Measurements from ENCODE around the gene HRG. TPM values are rescaled to one million over a fixed set of nuclear protein-coding genes. Genes with fewer than 3 reads are reported as not detected.

Gene HRG
- total RNA-seq, 1 experiment from 2014 or later = not detected

- no peak for DNase-seq
- H3K23ac ChIP-seq (ENCODE audit: insufficient read length, low read depth, low read length) = no peak overlapping the region
Observed at GRCh38 chr3:186668426-186668825, 2.6 kb downstream of the HRG start.

More at GRCh38 chr3:186668426-186668825, 2.6 kb downstream of the HRG start:
- Histone ChIP-seq H3K79me1 (ENCODE audit: insufficient read depth, low read depth, low read length, poor library complexity, severe bottlenecking) (no peaks in the 10 kb centered on the region), H3K27me3 (ENCODE audit: insufficient read depth, low read length) (no peaks in the 10 kb centered on the region), H4K5ac (ENCODE audit: insufficient read length, low read depth, low read length) (no peak overlapping the region), H4K20me1 (ENCODE audit: control insufficient read depth, insufficient read depth, insufficient read length) (no peaks in the 10 kb centered on the region), H3K9me3 (ENCODE audit: control insufficient read depth, low read depth, low read length) (no peaks in the 10 kb centered on the region), H2BK120ac (ENCODE audit: low read depth, low read length, poor library complexity, severe bottlenecking) (no peak overlapping the region), H2AFZ (ENCODE audit: low read length) (no peak overlapping the region), H4K8ac (replicated peaks; ENCODE audit: insufficient read length, low read depth, low read length) (no peak overlapping the region), H2AK5ac (ENCODE audit: insufficient read length, low read length) (no peak overlapping the region), H3K9ac (ENCODE audit: extremely low read depth, insufficient read length, low read length) (no peak overlapping the region), H4K91ac (ENCODE audit: insufficient read length, low read depth, low read length) (no peak overlapping the region), H3K4ac (ENCODE audit: low read depth, low read length) (no peak overlapping the region), H2BK5ac (ENCODE audit: insufficient read length, low read length) (no peak overlapping the region), H2BK12ac (ENCODE audit: insufficient read length, low read depth, low read length) (no peak overlapping the region), H3T11ph (ENCODE audit: low read length) (no peak overlapping the region), H2BK20ac (ENCODE audit: low read depth, low read length, poor library complexity, severe bottlenecking) (no peak overlapping the region), H3K14ac (ENCODE audit: insufficient read depth, low read length) (no peak overlapping the region), H3K23me2 (ENCODE audit: insufficient read length, low read depth, low read length, poor library complexity, severe bottlenecking) (no peaks in the 10 kb centered on the region), H3K4me1 (ENCODE audit: insufficient read depth, low read length) (peaks cover 15% of the 10 kb centered on the region), H3K18ac (ENCODE audit: insufficient read length, low read depth, low read length) (no peak overlapping the region), H2BK15ac (ENCODE audit: low read depth, low read length) (no peak overlapping the region), H3K79me2 (ENCODE audit: insufficient read depth, low read length) (no peaks in the 10 kb centered on the region), H3K27ac (ENCODE audit: insufficient read length, low read depth, low read length) (no peak overlapping the region), H3K56ac (ENCODE audit: insufficient read length, low read depth, low read length) (no peak overlapping the region), H3K4me2 (ENCODE audit: insufficient read depth, insufficient read length, low read length) (no peak overlapping the region)
- Mint-ChIP-seq H3K36me3 (ENCODE audit: insufficient read depth in 1 of 3, low read depth in 3 of 3) (no peaks in the 10 kb centered on the region), H3K4me3 (no peak overlapping the region), H3K4me1 (peaks cover 22 to 37% of the 10 kb centered on the region in 2 experiments), H3K9me3 (no peaks in the 10 kb centered on the region), H3K27me3 (ENCODE audit: low read depth) (peaks cover 4% of the 10 kb centered on the region), H3K27ac (no peak overlapping the region)
- no CpG with 5 or more reads among the region's 6 CpGs for WGBS (ENCODE audit: extremely low coverage, insufficient read length, low lambda C conversion rate)
- no peak for TF ChIP-seq CTCF (conservative IDR thresholded peaks at IDR 0.05)

Measured in H9 (cell line).